KMS-11 (cell line): ENCODE data around the gene SRPRB.

Experiments used
- H2AFZ ChIP-seq: fragments of 200-600 bp; sonication (generic); 2 replicates; pipeline ENCODE4 v1.6.1; 2016; ENCODE audit warnings: antibody characterized with exemption, mixed run types, low read depth
- H3K27ac ChIP-seq: fragments of 200-600 bp; sonication (generic); 2 replicates; pipeline ENCODE4 v1.6.1; 2016; ENCODE audit warnings: mild to moderate bottlenecking, mixed run types
- H3K27me3 ChIP-seq: fragments of 200-600 bp; sonication (generic); 2 replicates; pipeline ENCODE4 v1.6.1; 2017; ENCODE audit warnings: mild to moderate bottlenecking, low read depth, mixed run types, moderate library complexity; ENCODE audit not compliant: insufficient read depth
- H3K36me3 ChIP-seq: fragments of 200-600 bp; sonication (generic); 2 replicates; pipeline ENCODE4 v1.6.1; 2017; ENCODE audit warnings: mild to moderate bottlenecking, mixed run types; ENCODE audit not compliant: insufficient read depth
- H3K4me1 ChIP-seq: fragments of 200-600 bp; sonication (generic); 2 replicates; pipeline ENCODE4 v1.6.1; 2016; ENCODE audit warnings: mild to moderate bottlenecking, low read depth, mixed run types; ENCODE audit not compliant: poor library complexity, severe bottlenecking
- H3K4me2 ChIP-seq: fragments of 200-600 bp; sonication (generic); 2 replicates; pipeline ENCODE4 v1.7.0; 2016; ENCODE audit warnings: mild to moderate bottlenecking, mixed run types
- H3K4me3 ChIP-seq: fragments of 200-600 bp; sonication (generic); IDR thresholded peaks from 2 replicates; pipeline ENCODE4 v1.6.1; 2017; ENCODE audit warnings: low read depth, low read length, mixed read lengths; ENCODE audit not compliant: insufficient read depth
- H3K79me2 ChIP-seq: fragments of 200-600 bp; sonication (generic); 2 replicates; pipeline ENCODE4 v1.6.1; 2016; ENCODE audit warnings: low read depth, mixed run types; ENCODE audit not compliant: insufficient read depth
- H3K9ac ChIP-seq: fragments of 200-600 bp; sonication (generic); 2 replicates; pipeline ENCODE4 v1.6.1; 2016; ENCODE audit warnings: mild to moderate bottlenecking, mixed run types
- H4K20me1 ChIP-seq: fragments of 200-600 bp; sonication (generic); 2 replicates; pipeline ENCODE4 v1.6.1; 2016; ENCODE audit warnings: mild to moderate bottlenecking, mixed run types; ENCODE audit not compliant: insufficient read depth
- CTCF ChIP-seq: fragments of 200-600 bp; sonication (generic); conservative IDR thresholded peaks from 2 replicates; pipeline ENCODE4 v1.6.1; 2017; ENCODE audit warnings: low read depth, mild to moderate bottlenecking, antibody characterized with exemption, low read length, moderate library complexity, mixed read lengths

Gene SRPRB

GRCh38 chr3:133863911-133864310 lies 58.3 kb downstream of the SRPRB start:
- H2AFZ ChIP-seq, result no peak overlapping the region
- no peak overlapping the region for H3K4me3 ChIP-seq
- no peaks in the 10 kb centered on the region for H3K27me3 ChIP-seq
- no peaks in the 10 kb centered on the region for H3K79me2 ChIP-seq
- no peaks in the 10 kb centered on the region for H3K4me1 ChIP-seq
- H3K4me2 ChIP-seq, result no peak overlapping the region
- H3K9ac ChIP-seq, result no peak overlapping the region
- no peak for TF ChIP-seq CTCF
- H4K20me1 ChIP-seq, result no peaks in the 10 kb centered on the region
- no peak overlapping the region for H3K27ac ChIP-seq
- H3K36me3 ChIP-seq, result no peaks in the 10 kb centered on the region

GRCh38 chr3:133864616-133865015 lies 59.0 kb downstream of the SRPRB start:
- no peak overlapping the region for H3K4me2 ChIP-seq
- H3K27ac ChIP-seq, result no peak overlapping the region
- H2AFZ ChIP-seq, result no peak overlapping the region
- no peaks in the 10 kb centered on the region for H3K36me3 ChIP-seq
- no peaks in the 10 kb centered on the region for H3K79me2 ChIP-seq
- no peaks in the 10 kb centered on the region for H3K27me3 ChIP-seq
- no peak overlapping the region for H3K9ac ChIP-seq
- no peaks in the 10 kb centered on the region for H3K4me1 ChIP-seq
- H4K20me1 ChIP-seq, result no peaks in the 10 kb centered on the region
- no peak overlapping the region for H3K4me3 ChIP-seq
- TF ChIP-seq CTCF, result no peak

GRCh38 chr3:133865136-133865855 lies 59.7 kb downstream of the SRPRB start:
- no peaks in the 10 kb centered on the region for H3K79me2 ChIP-seq
- no peak overlapping the region for H3K9ac ChIP-seq
- no peak for TF ChIP-seq CTCF
- no peaks in the 10 kb centered on the region for H3K36me3 ChIP-seq
- H3K27ac ChIP-seq, result no peak overlapping the region
- no peaks in the 10 kb centered on the region for H3K27me3 ChIP-seq
- no peak overlapping the region for H3K4me3 ChIP-seq
- no peak overlapping the region for H2AFZ ChIP-seq
- H3K4me1 ChIP-seq, result no peaks in the 10 kb centered on the region
- no peaks in the 10 kb centered on the region for H4K20me1 ChIP-seq
- no peak overlapping the region for H3K4me2 ChIP-seq

GRCh38 chr3:133866141-133866540 lies 60.5 kb downstream of the SRPRB start:
- H2AFZ ChIP-seq, result no peak overlapping the region
- no peaks in the 10 kb centered on the region for H3K27me3 ChIP-seq
- no peak overlapping the region for H3K9ac ChIP-seq
- H3K36me3 ChIP-seq, result no peaks in the 10 kb centered on the region
- no peaks in the 10 kb centered on the region for H3K4me1 ChIP-seq
- no peaks in the 10 kb centered on the region for H3K79me2 ChIP-seq
- no peak overlapping the region for H3K4me2 ChIP-seq
- H4K20me1 ChIP-seq, result no peaks in the 10 kb centered on the region
- no peak overlapping the region for H3K4me3 ChIP-seq
- no peak overlapping the region for H3K27ac ChIP-seq
- TF ChIP-seq CTCF, result no peak
